Mammary epithelial cell (primary cell): ENCODE data around the gene RHBDL2.

ENCODE experiments used
- CTCF ChIP-seq, 2 donors: IDR thresholded peaks in 1 of 2; conservative IDR thresholded peaks in 1 of 2; 2 replicates each; pipeline ENCODE4 v1.5.1; 2011 to 2012; ENCODE audit warnings: inconsistent platforms in 2 of 2, low read length in 2 of 2, mild to moderate bottlenecking in 2 of 2, control low read depth in 1 of 2, low read depth in 1 of 2; ENCODE audit not compliant: insufficient read depth in 1 of 2; ENCODE audit errors: extremely low read depth in 1 of 2
- EZH2 ChIP-seq: IDR thresholded peaks from 2 replicates; pipeline ENCODE4 v1.6.1; 2012; ENCODE audit warnings: low read length, inconsistent platforms, borderline replicate concordance

DNA sequence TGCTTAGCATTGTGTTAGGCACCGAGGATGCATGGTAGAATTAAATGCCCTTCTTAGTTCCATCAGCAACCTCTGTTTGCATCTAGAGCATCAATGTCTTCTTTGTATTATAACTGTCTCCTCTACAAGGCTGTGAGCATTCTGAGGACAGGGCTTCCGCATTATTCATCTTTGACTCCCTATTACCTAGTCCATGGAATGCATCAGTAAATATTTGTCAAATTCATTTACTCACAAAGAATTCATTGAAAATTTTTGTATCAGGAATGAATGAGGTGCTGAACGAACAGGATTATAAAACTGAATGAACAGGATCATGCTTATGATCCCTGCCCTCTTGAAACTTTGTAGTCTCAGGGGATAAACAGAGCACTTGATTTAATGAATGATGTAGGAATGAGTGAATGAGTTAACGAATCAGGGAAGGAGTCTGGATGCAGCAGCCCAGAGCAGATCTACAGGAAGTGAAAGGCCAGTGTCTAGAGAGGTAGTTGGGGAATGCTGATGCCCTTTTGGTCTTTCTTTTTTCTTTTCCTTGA lies 2.8 kb downstream of the RHBDL2 start:
- TF ChIP-seq CTCF (conservative IDR thresholded peaks at IDR 0.05 in 1 of 2, IDR thresholded peaks at IDR 0.05 in 1 of 2; ENCODE audit: extremely low read depth in 1 of 2, insufficient read depth in 1 of 2, low read depth in 1 of 2, low read length in 2 of 2) (no peak), EZH2 (no peak)
